GM23338 (cell line): Measurements from ENCODE around the gene ADIPOR2. TPM values are rescaled to one million over a fixed set of nuclear protein-coding genes. Genes with fewer than 3 reads are reported as not detected.
A peak's percentile ranks its signal among the peaks of the same experiment; 100 is the strongest.

Experiments used
- ATAC-seq: fragments of 200-7000 bp; cut with Tn5 transposase; 3 replicates; pipeline ENCODE4 v1.9.1; 2020
- DNase-seq: peaks from one replicate; pipeline ENCODE4 v3.0.0-alpha.2; 2015; ENCODE audit warnings: low spot score
- H2AFZ ChIP-seq: fragments of 200-600 bp; sonication (generic); 2 replicates; pipeline ENCODE4 v1.8.0; 2016; ENCODE audit warnings: antibody characterized with exemption, mild to moderate bottlenecking, moderate library complexity
- H3F3A ChIP-seq: fragments of 200-600 bp; sonication (generic); replicated peaks from 2 replicates; pipeline ENCODE4 v1.8.0; 2017; ENCODE audit warnings: antibody characterized with exemption, mixed run types, low read depth
- H3K27ac ChIP-seq: fragments of 200-600 bp; sonication (generic); 2 replicates; pipeline ENCODE4 v1.6.1; 2016; ENCODE audit warnings: low read depth
- H3K27me3 ChIP-seq: fragments of 200-600 bp; sonication (generic); 2 replicates; pipeline ENCODE4 v1.8.0; 2016; ENCODE audit warnings: mild to moderate bottlenecking, mixed run types, moderate library complexity; ENCODE audit not compliant: insufficient read depth
- H3K36me3 ChIP-seq: fragments of 200-600 bp; sonication (generic); 2 replicates; pipeline ENCODE4 v1.8.0; 2016; ENCODE audit warnings: mild to moderate bottlenecking; ENCODE audit not compliant: insufficient read depth
- H3K4me1 ChIP-seq: fragments of 200-600 bp; sonication (generic); 2 replicates; pipeline ENCODE4 v1.8.0; 2016; ENCODE audit warnings: mild to moderate bottlenecking, moderate library complexity; ENCODE audit not compliant: insufficient read depth
- H3K4me2 ChIP-seq: fragments of 200-600 bp; sonication (generic); 2 replicates; pipeline ENCODE4 v1.7.1; 2017; ENCODE audit warnings: mixed run types
- H3K4me3 ChIP-seq: fragments of 200-600 bp; sonication (generic); 2 replicates; pipeline ENCODE4 v1.6.1; 2016; ENCODE audit warnings: mixed run types
- H3K79me2 ChIP-seq: fragments of 200-600 bp; sonication (generic); replicated peaks from 2 replicates; pipeline ENCODE4 v1.8.0; 2017; ENCODE audit warnings: mild to moderate bottlenecking; ENCODE audit not compliant: insufficient read depth
- H3K9me2 ChIP-seq: fragments of 200-600 bp; sonication (generic); 2 replicates; pipeline ENCODE4 v1.8.0; 2017; ENCODE audit not compliant: insufficient read depth
- H4K20me1 ChIP-seq: fragments of 200-600 bp; sonication (generic); replicated peaks from 2 replicates; pipeline ENCODE4 v1.8.0; 2017; ENCODE audit warnings: mild to moderate bottlenecking; ENCODE audit not compliant: insufficient read depth
- H3K27ac Mint-ChIP-seq: 2 replicates; pipeline ENCODE4 v1.8.0; 2020; ENCODE audit warnings: inconsistent platforms, mild to moderate bottlenecking, moderate library complexity, mixed read lengths
- H3K27me3 Mint-ChIP-seq: 3 replicates; pipeline ENCODE4 v1.8.0; 2022; ENCODE audit warnings: low read depth, mild to moderate bottlenecking, moderate library complexity, mixed read lengths, inconsistent platforms; ENCODE audit not compliant: insufficient read depth, poor library complexity
- H3K36me3 Mint-ChIP-seq: 3 replicates; pipeline ENCODE4 v1.8.0; 2021; ENCODE audit warnings: low read depth, mild to moderate bottlenecking, inconsistent platforms, moderate library complexity, mixed read lengths
- H3K4me1 Mint-ChIP-seq: 3 replicates; pipeline ENCODE4 v1.8.0; 2020; ENCODE audit warnings: mild to moderate bottlenecking, inconsistent platforms, mixed read lengths
- H3K4me3 Mint-ChIP-seq: 3 replicates; pipeline ENCODE4 v1.8.0; 2021; ENCODE audit warnings: moderate library complexity, mild to moderate bottlenecking, inconsistent platforms, mixed read lengths
- H3K9me3 Mint-ChIP-seq: 3 replicates; pipeline ENCODE4 v1.8.0; 2020; ENCODE audit warnings: moderate library complexity, mild to moderate bottlenecking, inconsistent platforms, mixed read lengths
- CREB1 ChIP-seq: fragments of 250-450 bp; sonication (Bioruptor Pico); IDR thresholded peaks from 2 replicates; pipeline ENCODE4 v1.5.0; 2020; ENCODE audit warnings: low read depth, mild to moderate bottlenecking, moderate library complexity
- CTCF ChIP-seq, 2 experiments: fragments of 200-600 bp in 1 of 2; sonication (generic) in 1 of 2; conservative IDR thresholded peaks; 2 replicates each; pipeline versions ENCODE4 v1.5.1 to v1.6.1; 2016 to 2017; ENCODE audit warnings: antibody characterized with exemption in 2 of 2, low read depth in 2 of 2, mild to moderate bottlenecking in 2 of 2, moderate library complexity in 1 of 2
- ETS1 ChIP-seq: IDR thresholded peaks from 2 replicates; pipeline ENCODE4 v1.6.1; 2016; ENCODE audit warnings: antibody characterized with exemption
- EZH2 ChIP-seq: fragments of 200-600 bp; sonication (generic); IDR thresholded peaks from one replicate; pipeline ENCODE4 v1.8.0; 2017; ENCODE audit warnings: antibody characterized with exemption, mild to moderate bottlenecking, low read depth; ENCODE audit not compliant: unreplicated experiment
- EZH2phosphoT487 ChIP-seq: fragments of 200-600 bp; sonication (generic); IDR thresholded peaks from one replicate; pipeline ENCODE4 v1.8.1; 2018; ENCODE audit warnings: antibody characterized with exemption; ENCODE audit not compliant: unreplicated experiment
- JUNB ChIP-seq: IDR thresholded peaks from one replicate; pipeline ENCODE4 v1.6.1; 2016; ENCODE audit warnings: antibody characterized with exemption; ENCODE audit not compliant: unreplicated experiment
- NANOG ChIP-seq: IDR thresholded peaks from 2 replicates; pipeline ENCODE4 v1.6.1; 2016; ENCODE audit warnings: antibody characterized with exemption, borderline replicate concordance
- POLR2AphosphoS5 ChIP-seq: IDR thresholded peaks from 2 replicates; pipeline ENCODE4 v1.6.1; 2016; ENCODE audit warnings: antibody characterized with exemption, low read depth
- STAT1 ChIP-seq: IDR thresholded peaks from one replicate; pipeline ENCODE4 v1.6.1; 2016; ENCODE audit warnings: antibody characterized with exemption; ENCODE audit not compliant: unreplicated experiment
- ZNF114 ChIP-seq: fragments of 250-450 bp; sonication (Bioruptor Pico); IDR thresholded peaks from 2 replicates; pipeline ENCODE4 v1.5.0; 2020; ENCODE audit warnings: mild to moderate bottlenecking, moderate library complexity
- ZNF331 ChIP-seq: fragments of 250-450 bp; sonication (Bioruptor Pico); IDR thresholded peaks from 2 replicates; pipeline ENCODE4 v1.5.0; 2020; ENCODE audit warnings: low read depth, mild to moderate bottlenecking, moderate library complexity
- polyA plus RNA-seq: library from polyadenylated mRNA; unstranded; fragments of >200 nt; fragmentation: Nextera tagmentation; extraction: Ambion mirVana; gene quantifications from 2 replicates; pipeline ENCODE4 v1.2.1, GENCODE V29; 2016
- total RNA-seq: library from RNA; depleted of rRNA; stranded (reverse); fragments of >200 nt; shearing (Covaris generic); gene quantifications from 2 replicates; pipeline ENCODE4 v1.2.3, GENCODE V29; 2014
- TF ChIP-seq, protein P1 (sequence below): IDR thresholded peaks from one replicate; pipeline ENCODE4 v1.6.1; 2018; ENCODE audit warnings: antibody characterized with exemption; ENCODE audit not compliant: unreplicated experiment
- TF ChIP-seq, protein P2 (sequence below): fragments of 250-450 bp; sonication (Bioruptor Pico); IDR thresholded peaks from 2 replicates; pipeline ENCODE4 v1.5.0; 2020; ENCODE audit warnings: mild to moderate bottlenecking, moderate library complexity

ADIPOR2 gene
- total and polyA plus RNA-seq, 2 experiments from 2014 or later: 11.7 to 36.2 TPM

- H3K27ac Mint-ChIP-seq: no peak overlapping the region
- Histone ChIP-seq H3K27me3 (no peaks in the 10 kb centered on the region), H3K4me1 (no peaks in the 10 kb centered on the region), H4K20me1 (no peaks in the 10 kb centered on the region), H3K79me2 (no peaks in the 10 kb centered on the region), H3K4me2 (no peak overlapping the region), H3K4me3 (no peak overlapping the region), H2AFZ (0 out of 2 replicates have a peak overlapping the region, but pooled peaks have one; percentile 5), H3K9me2 (no peaks in the 10 kb centered on the region), H3K36me3 (no peaks in the 10 kb centered on the region), H3F3A (no peaks in the 10 kb centered on the region), H3K27ac (no peak overlapping the region)
- no peak for DNase-seq
- peaks cover 6% of the 10 kb centered on the region for H3K27me3 Mint-ChIP-seq
- no peaks in the 10 kb centered on the region for H3K36me3 Mint-ChIP-seq
- H3K9me3 Mint-ChIP-seq: no peaks in the 10 kb centered on the region
- ATAC-seq: no peak
- no peak for TF ChIP-seq CTCF (conservative IDR thresholded peaks at IDR 0.05; ENCODE audit: low read depth in 2 of 2)
- no peak for TF ChIP-seq ZNF331 (CRISPR knock-in tag)
- TF ChIP-seq STAT1: no peak
- TF ChIP-seq ZNF114 (CRISPR knock-in tag): no peak
- no peak for TF ChIP-seq JUNB
- TF ChIP-seq, protein P1, sequence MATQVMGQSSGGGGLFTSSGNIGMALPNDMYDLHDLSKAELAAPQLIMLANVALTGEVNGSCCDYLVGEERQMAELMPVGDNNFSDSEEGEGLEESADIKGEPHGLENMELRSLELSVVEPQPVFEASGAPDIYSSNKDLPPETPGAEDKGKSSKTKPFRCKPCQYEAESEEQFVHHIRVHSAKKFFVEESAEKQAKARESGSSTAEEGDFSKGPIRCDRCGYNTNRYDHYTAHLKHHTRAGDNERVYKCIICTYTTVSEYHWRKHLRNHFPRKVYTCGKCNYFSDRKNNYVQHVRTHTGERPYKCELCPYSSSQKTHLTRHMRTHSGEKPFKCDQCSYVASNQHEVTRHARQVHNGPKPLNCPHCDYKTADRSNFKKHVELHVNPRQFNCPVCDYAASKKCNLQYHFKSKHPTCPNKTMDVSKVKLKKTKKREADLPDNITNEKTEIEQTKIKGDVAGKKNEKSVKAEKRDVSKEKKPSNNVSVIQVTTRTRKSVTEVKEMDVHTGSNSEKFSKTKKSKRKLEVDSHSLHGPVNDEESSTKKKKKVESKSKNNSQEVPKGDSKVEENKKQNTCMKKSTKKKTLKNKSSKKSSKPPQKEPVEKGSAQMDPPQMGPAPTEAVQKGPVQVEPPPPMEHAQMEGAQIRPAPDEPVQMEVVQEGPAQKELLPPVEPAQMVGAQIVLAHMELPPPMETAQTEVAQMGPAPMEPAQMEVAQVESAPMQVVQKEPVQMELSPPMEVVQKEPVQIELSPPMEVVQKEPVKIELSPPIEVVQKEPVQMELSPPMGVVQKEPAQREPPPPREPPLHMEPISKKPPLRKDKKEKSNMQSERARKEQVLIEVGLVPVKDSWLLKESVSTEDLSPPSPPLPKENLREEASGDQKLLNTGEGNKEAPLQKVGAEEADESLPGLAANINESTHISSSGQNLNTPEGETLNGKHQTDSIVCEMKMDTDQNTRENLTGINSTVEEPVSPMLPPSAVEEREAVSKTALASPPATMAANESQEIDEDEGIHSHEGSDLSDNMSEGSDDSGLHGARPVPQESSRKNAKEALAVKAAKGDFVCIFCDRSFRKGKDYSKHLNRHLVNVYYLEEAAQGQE: no peak
- no peak for TF ChIP-seq NANOG
- TF ChIP-seq EZH2: no peak
- TF ChIP-seq, protein P2, sequence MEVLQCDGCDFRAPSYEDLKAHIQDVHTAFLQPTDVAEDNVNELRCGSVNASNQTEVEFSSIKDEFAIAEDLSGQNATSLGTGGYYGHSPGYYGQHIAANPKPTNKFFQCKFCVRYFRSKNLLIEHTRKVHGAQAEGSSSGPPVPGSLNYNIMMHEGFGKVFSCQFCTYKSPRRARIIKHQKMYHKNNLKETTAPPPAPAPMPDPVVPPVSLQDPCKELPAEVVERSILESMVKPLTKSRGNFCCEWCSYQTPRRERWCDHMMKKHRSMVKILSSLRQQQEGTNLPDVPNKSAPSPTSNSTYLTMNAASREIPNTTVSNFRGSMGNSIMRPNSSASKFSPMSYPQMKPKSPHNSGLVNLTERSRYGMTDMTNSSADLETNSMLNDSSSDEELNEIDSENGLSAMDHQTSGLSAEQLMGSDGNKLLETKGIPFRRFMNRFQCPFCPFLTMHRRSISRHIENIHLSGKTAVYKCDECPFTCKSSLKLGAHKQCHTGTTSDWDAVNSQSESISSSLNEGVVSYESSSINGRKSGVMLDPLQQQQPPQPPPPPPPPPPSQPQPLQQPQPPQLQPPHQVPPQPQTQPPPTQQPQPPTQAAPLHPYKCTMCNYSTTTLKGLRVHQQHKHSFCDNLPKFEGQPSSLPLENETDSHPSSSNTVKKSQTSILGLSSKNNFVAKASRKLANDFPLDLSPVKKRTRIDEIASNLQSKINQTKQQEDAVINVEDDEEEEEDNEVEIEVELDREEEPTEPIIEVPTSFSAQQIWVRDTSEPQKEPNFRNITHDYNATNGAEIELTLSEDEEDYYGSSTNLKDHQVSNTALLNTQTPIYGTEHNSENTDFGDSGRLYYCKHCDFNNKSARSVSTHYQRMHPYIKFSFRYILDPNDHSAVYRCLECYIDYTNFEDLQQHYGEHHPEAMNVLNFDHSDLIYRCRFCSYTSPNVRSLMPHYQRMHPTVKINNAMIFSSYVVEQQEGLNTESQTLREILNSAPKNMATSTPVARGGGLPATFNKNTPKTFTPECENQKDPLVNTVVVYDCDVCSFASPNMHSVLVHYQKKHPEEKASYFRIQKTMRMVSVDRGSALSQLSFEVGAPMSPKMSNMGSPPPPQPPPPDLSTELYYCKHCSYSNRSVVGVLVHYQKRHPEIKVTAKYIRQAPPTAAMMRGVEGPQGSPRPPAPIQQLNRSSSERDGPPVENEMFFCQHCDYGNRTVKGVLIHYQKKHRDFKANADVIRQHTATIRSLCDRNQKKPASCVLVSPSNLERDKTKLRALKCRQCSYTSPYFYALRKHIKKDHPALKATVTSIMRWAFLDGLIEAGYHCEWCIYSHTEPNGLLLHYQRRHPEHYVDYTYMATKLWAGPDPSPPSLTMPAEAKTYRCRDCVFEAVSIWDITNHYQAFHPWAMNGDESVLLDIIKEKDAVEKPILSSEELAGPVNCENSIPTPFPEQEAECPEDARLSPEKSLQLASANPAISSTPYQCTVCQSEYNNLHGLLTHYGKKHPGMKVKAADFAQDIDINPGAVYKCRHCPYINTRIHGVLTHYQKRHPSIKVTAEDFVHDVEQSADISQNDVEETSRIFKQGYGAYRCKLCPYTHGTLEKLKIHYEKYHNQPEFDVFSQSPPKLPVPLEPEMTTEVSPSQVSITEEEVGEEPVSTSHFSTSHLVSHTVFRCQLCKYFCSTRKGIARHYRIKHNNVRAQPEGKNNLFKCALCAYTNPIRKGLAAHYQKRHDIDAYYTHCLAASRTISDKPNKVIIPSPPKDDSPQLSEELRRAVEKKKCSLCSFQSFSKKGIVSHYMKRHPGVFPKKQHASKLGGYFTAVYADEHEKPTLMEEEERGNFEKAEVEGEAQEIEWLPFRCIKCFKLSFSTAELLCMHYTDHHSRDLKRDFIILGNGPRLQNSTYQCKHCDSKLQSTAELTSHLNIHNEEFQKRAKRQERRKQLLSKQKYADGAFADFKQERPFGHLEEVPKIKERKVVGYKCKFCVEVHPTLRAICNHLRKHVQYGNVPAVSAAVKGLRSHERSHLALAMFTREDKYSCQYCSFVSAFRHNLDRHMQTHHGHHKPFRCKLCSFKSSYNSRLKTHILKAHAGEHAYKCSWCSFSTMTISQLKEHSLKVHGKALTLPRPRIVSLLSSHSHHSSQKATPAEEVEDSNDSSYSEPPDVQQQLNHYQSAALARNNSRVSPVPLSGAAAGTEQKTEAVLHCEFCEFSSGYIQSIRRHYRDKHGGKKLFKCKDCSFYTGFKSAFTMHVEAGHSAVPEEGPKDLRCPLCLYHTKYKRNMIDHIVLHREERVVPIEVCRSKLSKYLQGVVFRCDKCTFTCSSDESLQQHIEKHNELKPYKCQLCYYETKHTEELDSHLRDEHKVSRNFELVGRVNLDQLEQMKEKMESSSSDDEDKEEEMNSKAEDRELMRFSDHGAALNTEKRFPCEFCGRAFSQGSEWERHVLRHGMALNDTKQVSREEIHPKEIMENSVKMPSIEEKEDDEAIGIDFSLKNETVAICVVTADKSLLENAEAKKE (CRISPR knock-in tag): no peak
- no peak for TF ChIP-seq CREB1 (CRISPR knock-in tag)
- TF ChIP-seq POLR2AphosphoS5: no peak
- TF ChIP-seq EZH2phosphoT487: no peak
- no peak for TF ChIP-seq ETS1
- H3K4me3 Mint-ChIP-seq: no peak overlapping the region
- H3K4me1 Mint-ChIP-seq: no peaks in the 10 kb centered on the region; the same call in 1 of the 3 replicates
Observed at GRCh38 chr12:1808798-1809480, 118.1 kb downstream of the ADIPOR2 start.
